PC-9 (cell line): Measurements from ENCODE around the gene GAL3ST1. TPM values are rescaled to one million over a fixed set of nuclear protein-coding genes. Genes with fewer than 3 reads are reported as not detected.

Source experiments
- BruUV-seq: library from RNA; stranded (reverse); fragments of 400-500 nt; replicated peaks from 2 replicates; lab custom pipeline; 2021; lab: Mats Ljungman, UMichigan
- CTCF ChIA-PET: fragments of 300-600 bp; sonication (Branson Sonifier 250); formaldehyde crosslinking; loops from one replicate; lab custom pipeline; 2022; ENCODE audit warnings: antibody characterized with exemption; lab: Charles Lee
- POLR2A ChIA-PET: fragments of 300-600 bp; sonication (Branson Sonifier 250); formaldehyde crosslinking; loops from one replicate; lab custom pipeline; 2022; ENCODE audit warnings: antibody characterized with exemption; ENCODE audit not compliant: unreplicated experiment; lab: Charles Lee
- DNase-seq, 2 experiments: peaks; one replicate each; pipeline versions ENCODE4 v3.0.0 to v3.0.0-alpha.2; 2015 to 2022; ENCODE audit warnings: mixed read lengths in 1 of 2
- H2AFZ ChIP-seq: fragments of 200-600 bp; sonication (generic); 2 replicates; pipeline ENCODE4 v1.8.1; 2017; ENCODE audit warnings: antibody characterized with exemption
- H3F3A ChIP-seq: fragments of 200-600 bp; sonication (generic); 2 replicates; pipeline ENCODE4 v1.8.1; 2017; ENCODE audit warnings: antibody characterized with exemption, mild to moderate bottlenecking, low read depth; ENCODE audit not compliant: insufficient read depth
- H3K27ac ChIP-seq: fragments of 200-600 bp; sonication (generic); 2 replicates; pipeline ENCODE4 v1.6.1; 2016; ENCODE audit warnings: mixed run types
- H3K27me3 ChIP-seq: fragments of 200-600 bp; sonication (generic); 2 replicates; pipeline ENCODE4 v1.6.1; 2016; ENCODE audit warnings: low read depth, mixed run types; ENCODE audit not compliant: insufficient read depth
- H3K36me3 ChIP-seq: fragments of 200-600 bp; sonication (generic); 2 replicates; pipeline ENCODE4 v1.6.1; 2016; ENCODE audit warnings: low read depth, mixed run types
- H3K4me1 ChIP-seq: fragments of 200-600 bp; sonication (generic); replicated peaks from 2 replicates; pipeline ENCODE4 v1.6.1; 2016; ENCODE audit warnings: mixed run types; ENCODE audit not compliant: insufficient read depth
- H3K4me2 ChIP-seq: fragments of 200-600 bp; sonication (generic); 2 replicates; pipeline ENCODE4 v1.6.1; 2017; ENCODE audit warnings: mixed run types
- H3K4me3 ChIP-seq: fragments of 200-600 bp; sonication (generic); 2 replicates; pipeline ENCODE4 v1.6.1; 2016; ENCODE audit warnings: mixed run types
- H3K79me2 ChIP-seq: fragments of 200-600 bp; sonication (generic); 2 replicates; pipeline ENCODE4 v1.6.1; 2017; ENCODE audit warnings: low read depth, mixed run types
- H3K9me2 ChIP-seq: fragments of 200-600 bp; sonication (generic); 2 replicates; pipeline ENCODE4 v1.8.1; 2017; ENCODE audit warnings: mild to moderate bottlenecking; ENCODE audit not compliant: insufficient read depth
- H3K9me3 ChIP-seq: fragments of 200-600 bp; sonication (generic); 2 replicates; pipeline ENCODE4 v1.8.1; 2016; ENCODE audit warnings: low read depth; ENCODE audit not compliant: insufficient read depth
- H4K20me1 ChIP-seq: fragments of 200-600 bp; sonication (generic); 2 replicates; pipeline ENCODE4 v1.8.1; 2017; ENCODE audit not compliant: insufficient read depth
- EZH2 ChIP-seq: fragments of 200-600 bp; sonication (generic); IDR thresholded peaks from 2 replicates; pipeline ENCODE4 v1.8.0; 2017; ENCODE audit warnings: antibody characterized with exemption, low read depth
- intact Hi-C: fragments of 100-400 bp; cut with micrococcal nuclease; formaldehyde crosslinking; loops from one replicate; pipeline ENCODE4 v1.10.0; 2022; ENCODE audit not compliant: unreplicated experiment
- total RNA-seq: library from RNA; stranded (reverse); gene quantifications from 2 replicates; pipeline ENCODE4 v1.2.3, GENCODE V29; 2021
- TF ChIP-seq, protein P1 (sequence below): fragments of 200-600 bp; sonication (generic); conservative IDR thresholded peaks from 2 replicates; pipeline ENCODE4 v1.6.1; 2017; ENCODE audit warnings: mixed run types, antibody characterized with exemption, mild to moderate bottlenecking, moderate library complexity

The GAL3ST1 gene
- total RNA-seq, 1 experiment from 2014 or later, result 0.52 TPM

DNA sequence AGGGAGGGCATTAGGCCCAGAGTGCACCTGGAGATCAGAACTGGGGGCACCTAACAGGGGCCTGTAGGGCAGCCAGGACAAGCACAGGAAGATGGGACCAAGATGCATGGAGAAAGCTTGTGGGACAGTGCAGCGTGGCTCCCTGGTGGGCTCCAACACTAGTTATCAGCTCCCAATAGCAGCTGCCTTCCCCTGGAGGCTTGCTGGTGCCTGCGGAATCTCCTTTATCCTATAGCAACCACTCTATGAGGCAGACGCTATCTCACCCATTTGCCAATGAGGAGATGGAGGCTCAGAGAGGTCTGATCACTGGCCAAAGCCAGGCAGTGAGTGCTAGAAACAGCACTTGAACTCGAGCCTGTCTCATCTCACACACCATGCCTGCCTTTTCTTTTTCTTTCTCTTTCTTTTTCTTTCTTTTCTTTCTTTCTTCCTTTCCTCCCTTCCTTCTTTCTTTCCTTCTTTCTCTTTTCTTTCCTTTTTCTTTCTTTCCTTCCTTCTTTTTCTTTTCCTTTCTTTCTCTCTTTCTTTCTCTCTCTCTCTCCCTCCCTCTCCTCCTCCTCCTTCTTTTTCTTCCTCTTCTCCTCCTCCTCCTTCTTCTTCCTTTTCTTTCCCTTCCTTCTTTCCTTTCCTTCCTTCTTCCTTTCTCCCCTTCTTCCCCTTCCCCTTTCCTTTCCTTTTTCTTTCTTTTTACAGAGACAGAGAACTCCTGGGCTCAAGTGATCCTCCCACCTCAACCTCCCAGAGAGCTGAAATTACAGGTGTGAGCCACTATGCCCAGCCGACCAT is 52.9 kb downstream of the GAL3ST1 start:
- H3K4me3 ChIP-seq, result no peak overlapping the region
- no peak overlapping the region for H3K4me2 ChIP-seq
- ChIA-PET POLR2A (no interaction called here), CTCF (no interaction called here)
- H3K9me2 ChIP-seq, result no peaks in the 10 kb centered on the region
- H3K9me3 ChIP-seq, result no peaks in the 10 kb centered on the region
- H3K27me3 ChIP-seq, result peaks cover 18% of the 10 kb centered on the region
- no peak overlapping the region for H3K27ac ChIP-seq
- intact Hi-C loops, result no loop called here
- no TSS peak for BruUV-seq
- H4K20me1 ChIP-seq, result no peaks in the 10 kb centered on the region
- TF ChIP-seq, protein P1, sequence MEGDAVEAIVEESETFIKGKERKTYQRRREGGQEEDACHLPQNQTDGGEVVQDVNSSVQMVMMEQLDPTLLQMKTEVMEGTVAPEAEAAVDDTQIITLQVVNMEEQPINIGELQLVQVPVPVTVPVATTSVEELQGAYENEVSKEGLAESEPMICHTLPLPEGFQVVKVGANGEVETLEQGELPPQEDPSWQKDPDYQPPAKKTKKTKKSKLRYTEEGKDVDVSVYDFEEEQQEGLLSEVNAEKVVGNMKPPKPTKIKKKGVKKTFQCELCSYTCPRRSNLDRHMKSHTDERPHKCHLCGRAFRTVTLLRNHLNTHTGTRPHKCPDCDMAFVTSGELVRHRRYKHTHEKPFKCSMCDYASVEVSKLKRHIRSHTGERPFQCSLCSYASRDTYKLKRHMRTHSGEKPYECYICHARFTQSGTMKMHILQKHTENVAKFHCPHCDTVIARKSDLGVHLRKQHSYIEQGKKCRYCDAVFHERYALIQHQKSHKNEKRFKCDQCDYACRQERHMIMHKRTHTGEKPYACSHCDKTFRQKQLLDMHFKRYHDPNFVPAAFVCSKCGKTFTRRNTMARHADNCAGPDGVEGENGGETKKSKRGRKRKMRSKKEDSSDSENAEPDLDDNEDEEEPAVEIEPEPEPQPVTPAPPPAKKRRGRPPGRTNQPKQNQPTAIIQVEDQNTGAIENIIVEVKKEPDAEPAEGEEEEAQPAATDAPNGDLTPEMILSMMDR, result no peak
- no peak for TF ChIP-seq EZH2
- no peaks in the 10 kb centered on the region for H3K79me2 ChIP-seq
- no peaks in the 10 kb centered on the region for H3K4me1 ChIP-seq
- H2AFZ ChIP-seq, result no peak overlapping the region
- H3F3A ChIP-seq, result no peaks in the 10 kb centered on the region
- no peak for DNase-seq
- H3K36me3 ChIP-seq, result no peaks in the 10 kb centered on the region

DNA sequence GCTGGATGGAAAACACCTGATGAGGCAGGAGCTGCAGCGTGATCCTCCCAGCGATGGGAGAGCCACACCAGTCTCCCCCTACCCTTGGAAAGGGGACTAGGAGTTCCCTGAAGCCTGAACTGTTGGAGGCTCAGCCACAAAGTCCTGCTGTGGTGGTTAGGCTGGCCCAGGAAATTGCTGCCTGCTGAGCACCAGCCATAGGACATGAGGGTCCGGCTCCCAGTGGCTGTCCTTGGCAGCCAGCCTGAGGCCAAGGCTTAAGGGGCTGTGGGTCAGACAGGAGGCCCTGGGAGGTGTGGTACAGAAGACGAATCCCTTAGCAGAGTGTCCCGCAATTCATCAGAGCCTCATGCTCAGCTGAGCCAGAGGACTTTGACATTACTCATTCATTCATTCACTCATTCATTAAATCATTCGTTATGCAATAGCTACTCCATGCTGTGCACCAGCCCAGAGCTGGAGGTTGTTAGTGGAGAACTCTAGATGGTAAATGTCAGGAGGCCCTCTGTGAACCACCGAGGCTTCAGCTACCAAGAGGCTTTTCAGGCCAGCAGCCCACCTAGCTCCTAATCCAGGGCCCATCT is 54.5 kb downstream of the GAL3ST1 start:
- ChIA-PET POLR2A (no interaction called here), CTCF (no interaction called here)
- BruUV-seq, result no TSS peak
- intact Hi-C loops, result no loop called here
- Histone ChIP-seq H3K4me1 (0 out of 2 replicates have a peak, but pooled peaks cover 4% of the 10 kb centered on the region), H3K36me3 (no peaks in the 10 kb centered on the region), H3K27ac (no peak overlapping the region), H2AFZ (no peak overlapping the region), H3F3A (no peaks in the 10 kb centered on the region), H3K9me2 (no peaks in the 10 kb centered on the region), H3K4me2 (no peak overlapping the region), H3K79me2 (no peaks in the 10 kb centered on the region), H3K27me3 (peaks cover 11% of the 10 kb centered on the region; the same call in 1 of the 2 replicates), H4K20me1 (no peaks in the 10 kb centered on the region), H3K9me3 (no peaks in the 10 kb centered on the region), H3K4me3 (no peak overlapping the region)
- TF ChIP-seq, protein P1, result no peak
- no peak for TF ChIP-seq EZH2
- DNase-seq, result no peak

DNA sequence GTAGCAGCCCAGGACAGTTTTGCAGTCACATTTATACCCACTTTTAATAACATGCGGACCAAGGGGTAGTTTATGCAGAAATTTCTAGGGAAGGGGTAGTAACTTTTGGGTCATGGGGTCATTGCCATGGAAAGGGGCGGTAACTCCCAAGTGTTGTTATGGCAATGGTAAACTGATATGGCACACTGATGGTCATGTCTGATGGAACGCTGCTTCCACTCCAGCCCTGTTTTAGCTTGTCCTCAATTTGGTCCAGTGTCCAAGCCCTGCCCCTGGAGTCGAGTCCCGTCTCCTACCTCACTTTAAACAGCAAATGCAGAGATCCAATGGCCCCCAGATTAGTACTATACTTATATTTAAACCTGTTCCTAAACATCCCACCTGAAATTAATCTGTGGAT is 57.7 kb downstream of the GAL3ST1 start:
- no peak overlapping the region for H3K4me2 ChIP-seq
- H3K27me3 ChIP-seq, result no peaks in the 10 kb centered on the region
- no peaks in the 10 kb centered on the region for H3K9me2 ChIP-seq
- H2AFZ ChIP-seq, result no peak overlapping the region
- H3K4me1 ChIP-seq, result 0 out of 2 replicates have a peak, but pooled peaks cover 4% of the 10 kb centered on the region
- no TSS peak for BruUV-seq
- POLR2A ChIA-PET, result no interaction called here
- no peak for TF ChIP-seq EZH2
- TF ChIP-seq, protein P1, result no peak
- H3K4me3 ChIP-seq, result no peak overlapping the region
- no peaks in the 10 kb centered on the region for H3K79me2 ChIP-seq
- CTCF ChIA-PET, result no interaction called here
- no peak overlapping the region for H3K27ac ChIP-seq
- intact Hi-C loops, result no loop called here
- H3K9me3 ChIP-seq, result no peaks in the 10 kb centered on the region
- H3F3A ChIP-seq, result no peaks in the 10 kb centered on the region
- no peak for DNase-seq
- H4K20me1 ChIP-seq, result no peaks in the 10 kb centered on the region
- no peaks in the 10 kb centered on the region for H3K36me3 ChIP-seq
